CD14-positive monocyte (primary cell): ENCODE measurements around the gene RNF43. TPM values are rescaled to one million over a fixed set of nuclear protein-coding genes. Genes with fewer than 3 reads are reported as not detected.

Source experiments
- DNase-seq, 3 donors: peaks; one replicate each; pipeline ENCODE4 v3.0.0-alpha.2; 2011 to 2022
- H2AFZ ChIP-seq: 2 replicates; pipeline ENCODE4 v1.6.0; 2012; ENCODE audit warnings: mild to moderate bottlenecking, low read depth, low read length, inconsistent platforms; ENCODE audit not compliant: insufficient read depth, poor library complexity, severe bottlenecking
- H3K27ac ChIP-seq, 2 donors: 1 replicate in 1 of 2; 2 replicates in 1 of 2; pipeline ENCODE4 v1.5.1; 2012 to 2013; ENCODE audit warnings: low read length in 2 of 2, control low read depth in 1 of 2, inconsistent platforms in 1 of 2, low read depth in 1 of 2, mild to moderate bottlenecking in 1 of 2
- H3K27me3 ChIP-seq, 2 donors: one replicate each; pipeline versions ENCODE4 v1.6.0 to v1.6.1; 2011 to 2013; ENCODE audit warnings: low read length in 2 of 2; ENCODE audit not compliant: control insufficient read depth in 2 of 2, insufficient read depth in 2 of 2
- H3K36me3 ChIP-seq, 2 donors: replicated peaks in 1 of 2; 1 replicate in 1 of 2; 2 replicates in 1 of 2; pipeline versions ENCODE4 v1.5.1 to v1.6.1; 2012 to 2013; ENCODE audit warnings: low read length in 2 of 2, control low read depth in 1 of 2, inconsistent platforms in 1 of 2, mild to moderate bottlenecking in 1 of 2; ENCODE audit not compliant: insufficient read depth in 2 of 2, control insufficient read depth in 1 of 2
- H3K4me1 ChIP-seq, 2 donors: 1 replicate in 1 of 2; 2 replicates in 1 of 2; pipeline versions ENCODE4 v1.5.1 to v1.6.1; 2012 to 2013; ENCODE audit warnings: low read length in 2 of 2, control low read depth in 1 of 2, inconsistent platforms in 1 of 2, mild to moderate bottlenecking in 1 of 2, moderate library complexity in 1 of 2; ENCODE audit not compliant: insufficient read depth in 2 of 2, control insufficient read depth in 1 of 2
- H3K4me2 ChIP-seq: replicated peaks from 2 replicates; pipeline ENCODE3; 2012; ENCODE audit warnings: low read length, moderate library complexity, mild to moderate bottlenecking; ENCODE audit not compliant: poor library complexity, severe bottlenecking; ENCODE audit errors: extremely low read depth
- H3K4me3 ChIP-seq, 3 experiments: fragments of 200-600 bp in 1 of 3; sonication (generic) in 1 of 3; replicated peaks in 1 of 3; 1 replicate in 2 of 3; 2 replicates in 1 of 3; pipeline ENCODE4 v1.5.1; 2011 to 2013; ENCODE audit warnings: low read length in 3 of 3, mild to moderate bottlenecking in 3 of 3, control low read depth in 2 of 3, low read depth in 2 of 3, inconsistent platforms in 1 of 3, moderate library complexity in 1 of 3
- H3K79me2 ChIP-seq: 2 replicates; pipeline ENCODE4 v1.6.0; 2012; ENCODE audit warnings: mild to moderate bottlenecking, control low read depth, inconsistent platforms, low read length, moderate library complexity; ENCODE audit not compliant: insufficient read depth
- H3K9ac ChIP-seq: 2 replicates; pipeline ENCODE4 v1.6.0; 2017; ENCODE audit warnings: low read length, mild to moderate bottlenecking; ENCODE audit not compliant: insufficient read depth, poor library complexity, severe bottlenecking
- H3K9me3 ChIP-seq, 2 donors: replicated peaks in 1 of 2; 1 replicate in 1 of 2; 2 replicates in 1 of 2; pipeline versions ENCODE4 v1.5.1 to v1.6.1; 2012 to 2013; ENCODE audit warnings: low read length in 2 of 2, control low read depth in 1 of 2; ENCODE audit not compliant: control insufficient read depth in 1 of 2, insufficient read depth in 1 of 2
- H4K20me1 ChIP-seq: 2 replicates; pipeline ENCODE4 v1.6.0; 2012; ENCODE audit warnings: mild to moderate bottlenecking, low read length, control low read depth, moderate library complexity; ENCODE audit not compliant: insufficient read depth
- H3K27ac Mint-ChIP-seq, 7 donors: one replicate each; pipeline ENCODE4 v1.8.0; 2020; ENCODE audit warnings: mild to moderate bottlenecking in 7 of 7, mixed read lengths in 7 of 7, moderate library complexity in 6 of 7, inconsistent platforms in 2 of 7
- H3K27me3 Mint-ChIP-seq, 3 donors: one replicate each; pipeline ENCODE4 v1.8.0; 2021 to 2022; ENCODE audit warnings: low read depth in 3 of 3, mild to moderate bottlenecking in 3 of 3, mixed read lengths in 3 of 3, moderate library complexity in 3 of 3, inconsistent platforms in 1 of 3
- H3K36me3 Mint-ChIP-seq, 2 donors: one replicate each; pipeline ENCODE4 v1.8.0; 2020; ENCODE audit warnings: mixed read lengths in 2 of 2, inconsistent platforms in 1 of 2, mild to moderate bottlenecking in 1 of 2
- H3K4me1 Mint-ChIP-seq: one replicate; pipeline ENCODE4 v1.8.0; 2020; ENCODE audit warnings: mild to moderate bottlenecking, mixed read lengths
- H3K4me3 Mint-ChIP-seq, 2 donors: one replicate each; pipeline ENCODE4 v1.8.0; 2020; ENCODE audit warnings: mild to moderate bottlenecking in 2 of 2, mixed read lengths in 2 of 2, moderate library complexity in 1 of 2
- H3K9me3 Mint-ChIP-seq, 7 donors: one replicate each; pipeline ENCODE4 v1.8.0; 2020 to 2022; ENCODE audit warnings: mixed read lengths in 7 of 7, mild to moderate bottlenecking in 6 of 7, moderate library complexity in 6 of 7, inconsistent platforms in 2 of 7
- CTCF ChIP-seq: fragments of 200-600 bp; IDR thresholded peaks from one replicate; pipeline ENCODE4 v1.8.0; 2022; ENCODE audit warnings: antibody characterized with exemption, mild to moderate bottlenecking
- WGBS: methylation state at CpG from one replicate; pipeline ENCODE4 v1.1.5; 2013; ENCODE audit warnings: missing lambda C conversion rate; ENCODE audit not compliant: insufficient coverage; 5-methylcytosine and 5-hydroxymethylcytosine counted together
- intact Hi-C, 2 donors: fragments of 100-400 bp; cut with micrococcal nuclease; formaldehyde crosslinking; loops; one replicate each; pipeline versions ENCODE4 v1.15.0 to v1.15.1; 2023
- polyA plus RNA-seq, 3 donors: library from polyadenylated mRNA; depleted of rRNA in 1 of 3; unstranded in 2 of 3; stranded (reverse) in 1 of 3; fragments of 300-500 nt in 2 of 3; fragments of >200 nt in 1 of 3; fragmentation: Illumina TruSeq in 2 of 3; gene quantifications; 1 replicate in 2 of 3; 2 replicates in 1 of 3; pipeline ENCODE4 v1.2.3, GENCODE V29; 2012 to 2021

Gene RNF43
- polyA plus RNA-seq, 3 donors, result 0.01 to 0.11 TPM; not detected in 1

GRCh38 chr17:58377661-58378060 lies 39.7 kb downstream of the RNF43 start:
- Histone ChIP-seq H3K36me3 (no peaks in the 10 kb centered on the region), H3K9me3 (no peaks in the 10 kb centered on the region), H3K79me2 (no peaks in the 10 kb centered on the region), H3K9ac (no peak overlapping the region), H3K27ac (no peak overlapping the region), H3K4me3 (no peak overlapping the region), H4K20me1 (no peaks in the 10 kb centered on the region), H3K27me3 (no peaks in the 10 kb centered on the region), H2AFZ (no peak overlapping the region), H3K4me1 (peaks cover 26 to 30% of the 10 kb centered on the region in 2 donors), H3K4me2 (no peak overlapping the region)
- Mint-ChIP-seq H3K4me1 (peaks cover 38% of the 10 kb centered on the region), H3K27ac (no peak overlapping the region), H3K27me3 (peaks cover 2 to 19% (median 15%) of the 10 kb centered on the region in 3 donors), H3K36me3 (no peaks in the 10 kb centered on the region), H3K4me3 (no peak overlapping the region), H3K9me3 (peaks cover 0 to 2% (median 0%) of the 10 kb centered on the region in 7 donors)
- TF ChIP-seq CTCF, result no peak
- WGBS, result 100% methylated on average over 3 of the region's 5 CpGs
- no peak for DNase-seq
- intact Hi-C loops, result no loop called here

- peak overlapping the region in 3 of 7 donors; percentile 21 to 69 (median 54) for H3K27ac Mint-ChIP-seq
- no peaks in the 10 kb centered on the region for H3K9me3 ChIP-seq
- no peak overlapping the region for H3K9ac ChIP-seq
Measured at GRCh38 chr17:58377093-58377601, 40.2 kb downstream of the RNF43 start.

More at GRCh38 chr17:58377093-58377601, 40.2 kb downstream of the RNF43 start:
- peaks cover 0 to 2% (median 0%) of the 10 kb centered on the region in 7 donors for H3K9me3 Mint-ChIP-seq
- H3K4me3 ChIP-seq, result no peak overlapping the region
- TF ChIP-seq CTCF, result no peak
- H3K36me3 ChIP-seq, result no peaks in the 10 kb centered on the region
- H3K36me3 Mint-ChIP-seq, result no peaks in the 10 kb centered on the region
- no peak overlapping the region for H3K27ac ChIP-seq
- H3K4me3 Mint-ChIP-seq, result no peak overlapping the region
- peaks cover 26 to 30% of the 10 kb centered on the region in 2 donors for H3K4me1 ChIP-seq
- intact Hi-C loops, result no loop called here
- WGBS, result 65% methylated on average over 2 of the region's 3 CpGs
- DNase-seq, result no peak
- H3K27me3 ChIP-seq, result no peaks in the 10 kb centered on the region
- no peaks in the 10 kb centered on the region for H3K79me2 ChIP-seq
- H3K4me2 ChIP-seq, result no peak overlapping the region
- peaks cover 2 to 19% (median 15%) of the 10 kb centered on the region in 3 donors for H3K27me3 Mint-ChIP-seq
- no peaks in the 10 kb centered on the region for H4K20me1 ChIP-seq
- H2AFZ ChIP-seq, result no peak overlapping the region
- peaks cover 33% of the 10 kb centered on the region for H3K4me1 Mint-ChIP-seq
